Smooth muscle cell (in vitro differentiated cells): Measurements from ENCODE around the gene RAMACL. TPM values are rescaled to one million over a fixed set of nuclear protein-coding genes. Genes with fewer than 3 reads are reported as not detected.

Experiments used
- DNase-seq: peaks from one replicate; lab custom pipeline; 2025; ENCODE audit not compliant: unreplicated experiment; lab: John Stamatoyannopoulos, UW
- H2AFZ ChIP-seq: fragments of 200-600 bp; sonication (generic); 2 replicates; pipeline ENCODE4 v1.6.0; 2016; ENCODE audit warnings: antibody characterized with exemption, low read depth, mild to moderate bottlenecking
- H3F3A ChIP-seq: fragments of 200-600 bp; sonication (generic); 2 replicates; pipeline ENCODE4 v1.6.0; 2017; ENCODE audit warnings: antibody characterized with exemption, low read depth
- H3K27ac ChIP-seq: fragments of 200-600 bp; sonication (generic); 2 replicates; pipeline ENCODE4 v1.5.1; 2016; ENCODE audit warnings: low read depth, mild to moderate bottlenecking
- H3K27me3 ChIP-seq: fragments of 200-600 bp; sonication (generic); 2 replicates; pipeline ENCODE4 v1.6.1; 2016; ENCODE audit warnings: low read depth, mild to moderate bottlenecking
- H3K36me3 ChIP-seq: fragments of 200-600 bp; sonication (generic); 2 replicates; pipeline ENCODE4 v1.5.1; 2016; ENCODE audit warnings: low read depth
- H3K4me1 ChIP-seq: fragments of 200-600 bp; sonication (generic); 2 replicates; pipeline ENCODE4 v1.5.1; 2016; ENCODE audit warnings: low read depth
- H3K4me2 ChIP-seq: fragments of 200-600 bp; sonication (generic); 2 replicates; pipeline ENCODE4 v1.6.0; 2016; ENCODE audit warnings: mild to moderate bottlenecking
- H3K4me3 ChIP-seq: fragments of 200-600 bp; sonication (generic); 2 replicates; pipeline ENCODE4 v1.5.1; 2016; ENCODE audit warnings: mild to moderate bottlenecking
- H3K79me2 ChIP-seq: fragments of 200-600 bp; sonication (generic); 2 replicates; pipeline ENCODE4 v1.6.0; 2016; ENCODE audit warnings: low read depth, mild to moderate bottlenecking
- H3K9ac ChIP-seq: fragments of 200-600 bp; sonication (generic); 2 replicates; pipeline ENCODE4 v1.6.0; 2016; ENCODE audit warnings: low read depth
- H3K9me3 ChIP-seq: fragments of 200-600 bp; sonication (generic); replicated peaks from 2 replicates; pipeline ENCODE4 v1.5.1; 2016; ENCODE audit warnings: low read depth
- H4K20me1 ChIP-seq: fragments of 200-600 bp; sonication (generic); 2 replicates; pipeline ENCODE4 v1.6.0; 2016; ENCODE audit warnings: low read depth
- WGBS: methylation state at CpG from one replicate; pipeline ENCODE4 v1.1.7; 2016; ENCODE audit warnings: low lambda C conversion rate; 5-methylcytosine and 5-hydroxymethylcytosine counted together
- polyA plus RNA-seq: library from polyadenylated mRNA; unstranded; fragments of >200 nt; fragmentation: Nextera tagmentation; extraction: Ambion mirVana; gene quantifications from 2 replicates; pipeline ENCODE4 v1.2.1, GENCODE V29; 2016
- total RNA-seq: library from RNA; depleted of rRNA; stranded (reverse); fragments of >200 nt; gene quantifications from 2 replicates; pipeline ENCODE4 v1.2.3, GENCODE V29; 2014
- TF ChIP-seq, protein P1 (sequence below): fragments of 200-600 bp; sonication (generic); IDR thresholded peaks from 2 replicates; pipeline ENCODE4 v1.5.1; 2017; ENCODE audit warnings: borderline replicate concordance, mild to moderate bottlenecking, antibody characterized with exemption; ENCODE audit not compliant: insufficient read depth, poor library complexity, severe bottlenecking

The RAMACL gene
- total and polyA plus RNA-seq, 2 experiments from 2014 or later: 0.13 to 0.14 TPM

DNA sequence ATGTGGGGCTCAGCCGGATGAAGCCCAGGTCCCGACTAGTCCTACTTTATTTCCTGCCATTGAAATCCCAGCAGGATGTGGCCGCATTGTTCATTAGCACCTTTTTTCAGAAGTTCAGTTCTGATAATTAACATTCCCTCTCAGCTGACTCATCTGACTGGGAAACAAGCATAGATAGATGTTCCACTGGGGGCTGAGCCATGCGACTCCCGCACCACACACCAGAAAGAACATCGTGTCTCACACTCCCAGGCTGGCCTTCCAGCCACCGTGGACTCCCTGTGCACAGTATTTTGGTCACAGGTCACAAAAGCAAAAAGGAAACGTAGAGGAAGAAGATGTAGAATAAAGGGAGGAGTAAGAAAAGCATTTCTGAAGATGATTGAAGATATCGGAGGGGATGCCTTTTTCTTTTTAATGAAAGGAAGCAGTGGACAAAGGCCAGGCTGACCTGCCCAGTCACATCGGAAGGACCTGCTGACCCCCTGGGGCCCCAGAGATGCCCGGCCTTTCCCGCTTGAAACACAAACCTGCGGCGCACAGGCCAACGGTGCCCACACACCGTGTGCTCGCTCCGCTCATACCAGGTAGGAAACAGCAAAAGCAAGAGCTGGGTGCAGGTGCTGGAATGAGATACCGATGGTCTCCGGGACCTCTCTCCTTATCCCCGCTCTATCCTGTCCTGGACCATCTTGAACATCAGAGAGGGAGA is 28.7 kb upstream of the RAMACL start:
- DNase-seq: no peak
- H3K4me1 ChIP-seq: peaks cover 8% of the 10 kb centered on the region
- no peaks in the 10 kb centered on the region for H3F3A ChIP-seq
- no peaks in the 10 kb centered on the region for H3K36me3 ChIP-seq
- H3K27me3 ChIP-seq: no peaks in the 10 kb centered on the region
- no peak overlapping the region for H3K4me2 ChIP-seq
- no peaks in the 10 kb centered on the region for H4K20me1 ChIP-seq
- H3K9ac ChIP-seq: no peak overlapping the region
- no peak overlapping the region for H3K27ac ChIP-seq
- WGBS: 73% methylated on average over 21 of the region's 21 CpGs
- H2AFZ ChIP-seq: no peak overlapping the region
- H3K9me3 ChIP-seq: no peaks in the 10 kb centered on the region
- peaks cover 25% of the 10 kb centered on the region for H3K79me2 ChIP-seq
- no peak overlapping the region for H3K4me3 ChIP-seq
- TF ChIP-seq, protein P1, sequence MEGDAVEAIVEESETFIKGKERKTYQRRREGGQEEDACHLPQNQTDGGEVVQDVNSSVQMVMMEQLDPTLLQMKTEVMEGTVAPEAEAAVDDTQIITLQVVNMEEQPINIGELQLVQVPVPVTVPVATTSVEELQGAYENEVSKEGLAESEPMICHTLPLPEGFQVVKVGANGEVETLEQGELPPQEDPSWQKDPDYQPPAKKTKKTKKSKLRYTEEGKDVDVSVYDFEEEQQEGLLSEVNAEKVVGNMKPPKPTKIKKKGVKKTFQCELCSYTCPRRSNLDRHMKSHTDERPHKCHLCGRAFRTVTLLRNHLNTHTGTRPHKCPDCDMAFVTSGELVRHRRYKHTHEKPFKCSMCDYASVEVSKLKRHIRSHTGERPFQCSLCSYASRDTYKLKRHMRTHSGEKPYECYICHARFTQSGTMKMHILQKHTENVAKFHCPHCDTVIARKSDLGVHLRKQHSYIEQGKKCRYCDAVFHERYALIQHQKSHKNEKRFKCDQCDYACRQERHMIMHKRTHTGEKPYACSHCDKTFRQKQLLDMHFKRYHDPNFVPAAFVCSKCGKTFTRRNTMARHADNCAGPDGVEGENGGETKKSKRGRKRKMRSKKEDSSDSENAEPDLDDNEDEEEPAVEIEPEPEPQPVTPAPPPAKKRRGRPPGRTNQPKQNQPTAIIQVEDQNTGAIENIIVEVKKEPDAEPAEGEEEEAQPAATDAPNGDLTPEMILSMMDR: no peak

DNA sequence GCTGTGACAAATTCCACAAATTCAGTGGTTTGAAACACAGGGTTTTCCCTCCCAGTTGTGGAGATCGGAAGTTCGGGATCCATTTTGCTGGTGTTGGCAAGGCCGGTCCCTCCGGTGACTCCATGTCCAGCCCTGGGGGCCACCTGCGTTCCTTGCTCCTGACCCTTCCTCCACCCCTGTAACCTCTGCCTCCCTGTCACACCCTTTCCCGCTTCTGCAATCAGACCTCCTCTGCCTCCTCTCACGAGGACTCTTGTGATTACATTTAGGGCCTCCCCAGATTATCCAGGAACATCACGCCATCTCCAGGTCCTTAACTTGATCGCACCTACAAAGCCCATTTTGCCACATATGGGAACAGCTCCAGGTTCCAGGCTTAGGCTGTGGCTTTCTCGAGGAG is 28.1 kb upstream of the RAMACL start:
- no peak overlapping the region for H2AFZ ChIP-seq
- H3K79me2 ChIP-seq: peaks cover 25% of the 10 kb centered on the region
- no peaks in the 10 kb centered on the region for H3F3A ChIP-seq
- no peak for DNase-seq
- TF ChIP-seq, protein P1: no peak
- peaks cover 8% of the 10 kb centered on the region for H3K4me1 ChIP-seq
- no peak overlapping the region for H3K4me2 ChIP-seq
- no peak overlapping the region for H3K4me3 ChIP-seq
- no peaks in the 10 kb centered on the region for H3K36me3 ChIP-seq
- H3K9ac ChIP-seq: no peak overlapping the region
- H3K27me3 ChIP-seq: no peaks in the 10 kb centered on the region
- WGBS: 89% methylated on average over 10 of the region's 10 CpGs
- H4K20me1 ChIP-seq: no peaks in the 10 kb centered on the region
- H3K27ac ChIP-seq: no peak overlapping the region
- H3K9me3 ChIP-seq: no peaks in the 10 kb centered on the region

DNA sequence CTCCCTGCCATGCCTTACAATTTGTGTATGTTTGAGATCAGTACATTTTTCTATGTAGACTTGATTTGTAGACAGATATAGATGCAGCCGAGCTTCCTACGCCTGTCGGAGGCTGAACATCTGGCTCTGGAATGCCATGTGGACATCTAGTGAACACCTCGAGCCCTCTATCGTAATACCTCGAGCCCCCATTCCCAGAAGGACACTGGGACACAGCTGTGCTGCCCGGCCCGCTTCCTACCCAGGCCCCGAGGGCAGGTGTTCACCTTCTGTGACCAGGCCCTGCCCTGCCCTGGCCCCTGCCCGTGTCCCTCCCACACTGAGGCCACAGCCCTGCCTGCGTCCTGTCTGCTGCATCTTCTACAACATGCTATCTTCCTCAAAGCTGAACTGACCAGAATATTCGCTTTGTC is 27.7 kb upstream of the RAMACL start:
- Histone ChIP-seq H4K20me1 (no peaks in the 10 kb centered on the region), H3K36me3 (no peaks in the 10 kb centered on the region), H3K4me2 (no peak overlapping the region), H3K9ac (no peak overlapping the region), H2AFZ (no peak overlapping the region), H3K9me3 (no peaks in the 10 kb centered on the region), H3K4me1 (peaks cover 8% of the 10 kb centered on the region), H3K79me2 (peaks cover 25% of the 10 kb centered on the region), H3F3A (no peaks in the 10 kb centered on the region), H3K27me3 (no peaks in the 10 kb centered on the region), H3K27ac (no peak overlapping the region), H3K4me3 (no peak overlapping the region)
- TF ChIP-seq, protein P1: no peak
- no peak for DNase-seq
- 95% methylated on average over 12 of the region's 12 CpGs for WGBS

DNA sequence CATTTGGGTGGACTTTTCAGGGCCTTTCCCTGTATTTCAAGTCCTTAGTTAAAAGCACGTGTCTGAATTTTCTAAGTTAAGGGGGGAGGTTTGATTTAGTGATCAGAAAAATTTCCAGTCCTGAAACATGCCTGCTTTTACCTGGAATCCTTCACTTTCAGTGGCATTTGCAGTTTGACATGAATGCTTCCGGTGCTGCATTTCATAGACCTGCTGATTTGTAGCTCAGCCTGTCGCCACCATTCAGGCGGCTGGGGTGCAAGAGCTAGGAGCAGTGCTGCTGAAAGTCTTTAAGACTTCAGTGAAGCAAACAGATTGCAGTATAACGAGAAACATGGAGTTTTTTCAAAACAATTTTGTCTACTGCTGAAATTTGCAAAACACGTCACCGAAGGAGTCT is 26.5 kb upstream of the RAMACL start:
- no peak overlapping the region for H3K4me3 ChIP-seq
- H3K27me3 ChIP-seq: no peaks in the 10 kb centered on the region
- H2AFZ ChIP-seq: no peak overlapping the region
- H3K36me3 ChIP-seq: no peaks in the 10 kb centered on the region
- TF ChIP-seq, protein P1: no peak
- no peak overlapping the region for H3K9ac ChIP-seq
- DNase-seq: no peak
- H4K20me1 ChIP-seq: no peaks in the 10 kb centered on the region
- H3K79me2 ChIP-seq: peaks cover 25% of the 10 kb centered on the region
- H3K9me3 ChIP-seq: no peaks in the 10 kb centered on the region
- peaks cover 8% of the 10 kb centered on the region for H3K4me1 ChIP-seq
- WGBS: 84% methylated on average over 7 of the region's 7 CpGs
- H3F3A ChIP-seq: no peaks in the 10 kb centered on the region
- no peak overlapping the region for H3K4me2 ChIP-seq
- no peak overlapping the region for H3K27ac ChIP-seq
